ENCODE measurements around the gene FRMD8. TPM values are rescaled to one million over a fixed set of nuclear protein-coding genes. Genes with fewer than 3 reads are reported as not detected.

FRMD8 gene
- total and polyA plus RNA-seq, 9 of the 15 experiments (the other 6 are each of a cell fraction or from before 2014, with no cell fraction given), result 4.5 to 54.5 (median 15.8) TPM

- TF ChIP-seq MAZ (CRISPR knock-in tag; conservative IDR thresholded peaks at IDR 0.05 in 1 of 2, IDR thresholded peaks at IDR 0.05 in 1 of 2) (no peak; a peak in 2 of 4 replicates), ZFPM2 (CRISPR knock-in tag; IDR thresholded peaks at IDR 0.05) (no peak; the same call in 1 of the 2 replicates), MTA3 (IDR thresholded peaks at IDR 0.05; ENCODE audit: borderline replicate concordance) (no peak), ESRRA (IDR thresholded peaks at IDR 0.05; ENCODE audit: borderline replicate concordance, low read depth) (no peak), BRF1 (IDR thresholded peaks at IDR 0.05; ENCODE audit: borderline replicate concordance, extremely low read depth, insufficient read length) (no peak), C11orf30 (IDR thresholded peaks at IDR 0.05; ENCODE audit: low read depth) (no peak), DEAF1 (CRISPR knock-in tag; IDR thresholded peaks at IDR 0.05) (no peak), SAP30 (IDR thresholded peaks at IDR 0.05; ENCODE audit: borderline replicate concordance, insufficient read depth, low read depth, low read length, poor library complexity, severe bottlenecking) (no peak), KLF1 (tag; IDR thresholded peaks at IDR 0.05) (no peak), SIRT6 (IDR thresholded peaks at IDR 0.05; ENCODE audit: low read depth, low read length) (peak; percentile 94), WHSC1 (IDR thresholded peaks at IDR 0.05; ENCODE audit: low read length) (no peak), NONO (IDR thresholded peaks at IDR 0.05; ENCODE audit: low read depth in 2 of 2, low read length in 1 of 2) (peak in 1 of 2 experiments; percentile 48; a peak in 1 of 4 replicates)
- TF ChIP-seq, protein P1, sequence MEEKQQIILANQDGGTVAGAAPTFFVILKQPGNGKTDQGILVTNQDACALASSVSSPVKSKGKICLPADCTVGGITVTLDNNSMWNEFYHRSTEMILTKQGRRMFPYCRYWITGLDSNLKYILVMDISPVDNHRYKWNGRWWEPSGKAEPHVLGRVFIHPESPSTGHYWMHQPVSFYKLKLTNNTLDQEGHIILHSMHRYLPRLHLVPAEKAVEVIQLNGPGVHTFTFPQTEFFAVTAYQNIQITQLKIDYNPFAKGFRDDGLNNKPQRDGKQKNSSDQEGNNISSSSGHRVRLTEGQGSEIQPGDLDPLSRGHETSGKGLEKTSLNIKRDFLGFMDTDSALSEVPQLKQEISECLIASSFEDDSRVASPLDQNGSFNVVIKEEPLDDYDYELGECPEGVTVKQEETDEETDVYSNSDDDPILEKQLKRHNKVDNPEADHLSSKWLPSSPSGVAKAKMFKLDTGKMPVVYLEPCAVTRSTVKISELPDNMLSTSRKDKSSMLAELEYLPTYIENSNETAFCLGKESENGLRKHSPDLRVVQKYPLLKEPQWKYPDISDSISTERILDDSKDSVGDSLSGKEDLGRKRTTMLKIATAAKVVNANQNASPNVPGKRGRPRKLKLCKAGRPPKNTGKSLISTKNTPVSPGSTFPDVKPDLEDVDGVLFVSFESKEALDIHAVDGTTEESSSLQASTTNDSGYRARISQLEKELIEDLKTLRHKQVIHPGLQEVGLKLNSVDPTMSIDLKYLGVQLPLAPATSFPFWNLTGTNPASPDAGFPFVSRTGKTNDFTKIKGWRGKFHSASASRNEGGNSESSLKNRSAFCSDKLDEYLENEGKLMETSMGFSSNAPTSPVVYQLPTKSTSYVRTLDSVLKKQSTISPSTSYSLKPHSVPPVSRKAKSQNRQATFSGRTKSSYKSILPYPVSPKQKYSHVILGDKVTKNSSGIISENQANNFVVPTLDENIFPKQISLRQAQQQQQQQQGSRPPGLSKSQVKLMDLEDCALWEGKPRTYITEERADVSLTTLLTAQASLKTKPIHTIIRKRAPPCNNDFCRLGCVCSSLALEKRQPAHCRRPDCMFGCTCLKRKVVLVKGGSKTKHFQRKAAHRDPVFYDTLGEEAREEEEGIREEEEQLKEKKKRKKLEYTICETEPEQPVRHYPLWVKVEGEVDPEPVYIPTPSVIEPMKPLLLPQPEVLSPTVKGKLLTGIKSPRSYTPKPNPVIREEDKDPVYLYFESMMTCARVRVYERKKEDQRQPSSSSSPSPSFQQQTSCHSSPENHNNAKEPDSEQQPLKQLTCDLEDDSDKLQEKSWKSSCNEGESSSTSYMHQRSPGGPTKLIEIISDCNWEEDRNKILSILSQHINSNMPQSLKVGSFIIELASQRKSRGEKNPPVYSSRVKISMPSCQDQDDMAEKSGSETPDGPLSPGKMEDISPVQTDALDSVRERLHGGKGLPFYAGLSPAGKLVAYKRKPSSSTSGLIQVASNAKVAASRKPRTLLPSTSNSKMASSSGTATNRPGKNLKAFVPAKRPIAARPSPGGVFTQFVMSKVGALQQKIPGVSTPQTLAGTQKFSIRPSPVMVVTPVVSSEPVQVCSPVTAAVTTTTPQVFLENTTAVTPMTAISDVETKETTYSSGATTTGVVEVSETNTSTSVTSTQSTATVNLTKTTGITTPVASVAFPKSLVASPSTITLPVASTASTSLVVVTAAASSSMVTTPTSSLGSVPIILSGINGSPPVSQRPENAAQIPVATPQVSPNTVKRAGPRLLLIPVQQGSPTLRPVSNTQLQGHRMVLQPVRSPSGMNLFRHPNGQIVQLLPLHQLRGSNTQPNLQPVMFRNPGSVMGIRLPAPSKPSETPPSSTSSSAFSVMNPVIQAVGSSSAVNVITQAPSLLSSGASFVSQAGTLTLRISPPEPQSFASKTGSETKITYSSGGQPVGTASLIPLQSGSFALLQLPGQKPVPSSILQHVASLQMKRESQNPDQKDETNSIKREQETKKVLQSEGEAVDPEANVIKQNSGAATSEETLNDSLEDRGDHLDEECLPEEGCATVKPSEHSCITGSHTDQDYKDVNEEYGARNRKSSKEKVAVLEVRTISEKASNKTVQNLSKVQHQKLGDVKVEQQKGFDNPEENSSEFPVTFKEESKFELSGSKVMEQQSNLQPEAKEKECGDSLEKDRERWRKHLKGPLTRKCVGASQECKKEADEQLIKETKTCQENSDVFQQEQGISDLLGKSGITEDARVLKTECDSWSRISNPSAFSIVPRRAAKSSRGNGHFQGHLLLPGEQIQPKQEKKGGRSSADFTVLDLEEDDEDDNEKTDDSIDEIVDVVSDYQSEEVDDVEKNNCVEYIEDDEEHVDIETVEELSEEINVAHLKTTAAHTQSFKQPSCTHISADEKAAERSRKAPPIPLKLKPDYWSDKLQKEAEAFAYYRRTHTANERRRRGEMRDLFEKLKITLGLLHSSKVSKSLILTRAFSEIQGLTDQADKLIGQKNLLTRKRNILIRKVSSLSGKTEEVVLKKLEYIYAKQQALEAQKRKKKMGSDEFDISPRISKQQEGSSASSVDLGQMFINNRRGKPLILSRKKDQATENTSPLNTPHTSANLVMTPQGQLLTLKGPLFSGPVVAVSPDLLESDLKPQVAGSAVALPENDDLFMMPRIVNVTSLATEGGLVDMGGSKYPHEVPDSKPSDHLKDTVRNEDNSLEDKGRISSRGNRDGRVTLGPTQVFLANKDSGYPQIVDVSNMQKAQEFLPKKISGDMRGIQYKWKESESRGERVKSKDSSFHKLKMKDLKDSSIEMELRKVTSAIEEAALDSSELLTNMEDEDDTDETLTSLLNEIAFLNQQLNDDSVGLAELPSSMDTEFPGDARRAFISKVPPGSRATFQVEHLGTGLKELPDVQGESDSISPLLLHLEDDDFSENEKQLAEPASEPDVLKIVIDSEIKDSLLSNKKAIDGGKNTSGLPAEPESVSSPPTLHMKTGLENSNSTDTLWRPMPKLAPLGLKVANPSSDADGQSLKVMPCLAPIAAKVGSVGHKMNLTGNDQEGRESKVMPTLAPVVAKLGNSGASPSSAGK (IDR thresholded peaks at IDR 0.05), result no peak
Measured at GRCh38 chr11:65425971-65426838, 39.8 kb downstream of the FRMD8 start (continued).

Data from K562 (cell line).